HG02798 (cell line): ENCODE data around the gene BLOC1S2.
"Not testable (repeated sequence)": the region's sequence is repeated elsewhere in the genome, so short reads cannot be mapped to it uniquely, and the experiment has no call there.

Experiments used
- ATAC-seq: cut with Tn5 transposase; IDR thresholded peaks from one replicate; pipeline ENCODE4 v1.9.1; 2021; ENCODE audit warnings: mild to moderate bottlenecking; ENCODE audit not compliant: unreplicated experiment, poor library complexity

Gene BLOC1S2

GRCh38 chr10:100286051-100287033 is at the start of gene BLOC1S2:
TSS of gene BLOC1S2 (minus strand) at chr10:100286680. CDS start at chr10:100286659, 21 bp downstream.
- ATAC-seq: peak; percentile 93

- no peak for ATAC-seq
Observed at GRCh38 chr10:100334762-100335161, 48.3 kb upstream of the BLOC1S2 start.

- ATAC-seq: no peak
Observed at GRCh38 chr10:100333661-100334440, 47.4 kb upstream of the BLOC1S2 start.

- no peak for ATAC-seq
Observed at GRCh38 chr10:100333106-100333505, 46.6 kb upstream of the BLOC1S2 start.

GRCh38 chr10:100330079-100330478 is 43.6 kb upstream of the BLOC1S2 start, which contains the start of gene PKD2L1:
TSS of gene PKD2L1 (minus strand) at chr10:100330228. CDS start at chr10:100330103, 125 bp downstream.
- ATAC-seq: no peak

- ATAC-seq: no peak
Observed at GRCh38 chr10:100328198-100328597, 41.7 kb upstream of the BLOC1S2 start.

GRCh38 chr10:100327718-100328009 is 41.2 kb upstream of the BLOC1S2 start:
- no peak for ATAC-seq

GRCh38 chr10:100327007-100327717 is 40.7 kb upstream of the BLOC1S2 start:
- ATAC-seq: peak; percentile 97

- no peak for ATAC-seq
Observed at GRCh38 chr10:100325158-100325557, 38.7 kb upstream of the BLOC1S2 start.

- ATAC-seq: no peak
Observed at GRCh38 chr10:100319707-100320402, 33.4 kb upstream of the BLOC1S2 start.

- no peak for ATAC-seq
Observed at GRCh38 chr10:100318207-100318606, 31.7 kb upstream of the BLOC1S2 start.

GRCh38 chr10:100315615-100316014 is 29.1 kb upstream of the BLOC1S2 start:
- ATAC-seq: no peak

GRCh38 chr10:100311298-100311697 is 24.8 kb upstream of the BLOC1S2 start:
- no peak for ATAC-seq

- no peak for ATAC-seq
Observed at GRCh38 chr10:100307684-100308083, 21.2 kb upstream of the BLOC1S2 start.

- no peak for ATAC-seq
Observed at GRCh38 chr10:100306861-100307260, 20.4 kb upstream of the BLOC1S2 start.

- no peak for ATAC-seq
Observed at GRCh38 chr10:100304414-100304813, 17.9 kb upstream of the BLOC1S2 start.

- no peak for ATAC-seq
Observed at GRCh38 chr10:100303724-100304319, 17.3 kb upstream of the BLOC1S2 start.

- ATAC-seq: not testable (repeated sequence)
Observed at GRCh38 chr10:100301123-100301522, 14.6 kb upstream of the BLOC1S2 start.

GRCh38 chr10:100297242-100297641 is 10.8 kb upstream of the BLOC1S2 start:
- no peak for ATAC-seq

- ATAC-seq: no peak
Observed at GRCh38 chr10:100293066-100293465, 6.6 kb upstream of the BLOC1S2 start.
